Measurements from ENCODE around the gene KSR2. TPM values are rescaled to one million over a fixed set of nuclear protein-coding genes. Genes with fewer than 3 reads are reported as not detected.

The KSR2 gene
- total and polyA plus RNA-seq, 2 of the 4 experiments (the other 2 are of a cell fraction) = not detected

DNA sequence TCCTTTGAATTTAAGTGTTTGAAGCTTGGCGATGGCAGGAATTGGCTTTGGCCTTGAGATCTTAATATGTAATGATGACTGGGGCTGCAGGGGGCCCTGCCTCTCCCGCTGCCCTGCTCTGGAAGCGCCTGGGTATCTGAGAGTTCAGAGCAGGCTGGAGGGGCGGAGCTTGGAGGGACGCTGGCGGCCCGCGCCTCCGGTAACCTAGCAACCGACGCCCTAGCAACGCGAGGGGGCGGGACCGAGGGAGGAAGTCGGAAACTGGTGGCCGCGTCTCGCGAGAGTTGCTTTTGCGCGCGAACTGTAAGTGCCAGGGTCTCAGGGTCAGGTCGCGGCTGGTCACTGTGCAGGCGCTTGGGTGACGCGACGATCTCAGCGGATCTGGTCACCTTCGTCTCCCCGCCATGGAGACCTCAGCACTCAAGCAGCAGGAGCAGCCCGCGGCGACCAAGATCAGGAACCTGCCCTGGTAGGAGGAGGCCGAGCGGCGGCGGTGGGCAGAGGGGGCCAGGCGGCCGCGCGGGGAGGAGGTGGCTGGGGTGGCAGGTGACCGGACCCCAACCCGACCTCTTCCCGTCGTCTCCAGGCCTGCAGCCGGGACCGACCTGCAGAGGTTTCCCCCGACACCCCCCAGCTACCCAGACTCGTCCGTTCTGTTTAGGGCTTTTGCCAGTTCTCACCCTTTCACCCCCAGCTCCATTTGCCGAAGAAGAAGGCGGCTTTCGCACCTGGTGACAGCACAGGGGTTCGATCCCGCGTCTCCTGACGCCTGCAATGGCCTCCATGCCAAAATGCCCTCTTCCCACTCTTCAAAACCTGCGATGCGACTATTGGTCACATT is 47.9 kb upstream of the KSR2 start, which contains the start of gene RFC5:
Gene RFC5 (plus strand): TSS at position 280 of the 841 bp plus-strand sequence. CDS start 125 bp downstream, at position 405.
- intact Hi-C loops (cut with micrococcal nuclease) = loop anchor here (5.0 kb wide), 1 partner anchor 139 kb away; no protein-coding TSS in a partner anchor
- dilution Hi-C loops (cut with HindIII; ENCODE audit: low sequenced_read_pairs, unreplicated experiment) = no loop called here
- in situ Hi-C loops (cut with MboI; ENCODE audit: low sequenced_read_pairs) = loop anchor here (10.0 kb wide), 1 partner anchor 142 kb away; no protein-coding TSS in a partner anchor

More for the DNA sequence above, 47.9 kb upstream of the KSR2 start, which contains the start of gene RFC5:
- no peaks in the 10 kb centered on the region for H3K9me1 ChIP-seq (ENCODE audit: insufficient read depth, low read length)
- no peaks in the 10 kb centered on the region for H3K27me3 ChIP-seq (ENCODE audit: control insufficient read depth, insufficient read depth, low read length)
- H4K8ac ChIP-seq (ENCODE audit: low read depth in 2 of 2, low read length in 2 of 2) = peak within 1 kb of the TSS; percentile 75 to 82
- H3K4me3 ChIP-seq (ENCODE audit: insufficient read depth, low read depth, low read length) = peak within 1 kb of the TSS; percentile 96
- ATAC-seq (ENCODE audit: low read depth) (peak; percentile 99), DNase-seq (peak; percentile 93)
- WGBS, 2 experiments (ENCODE audit: extremely low coverage in 2 of 2, insufficient read length in 1 of 2) = 0% methylated on average over 18 of the region's 61 CpGs; no CpG with 5 or more reads in 1 of the 2 experiments
- no peaks in the 10 kb centered on the region for H3K4me1 ChIP-seq (ENCODE audit: control insufficient read depth, insufficient read depth, low read length)
- no peaks in the 10 kb centered on the region for H4K20me1 ChIP-seq (ENCODE audit: insufficient read depth, low read length)
- H2BK120ac ChIP-seq (ENCODE audit: low read depth, low read length) = no peak within 1 kb of the TSS
- H3K79me1 ChIP-seq (ENCODE audit: low read depth in 1 of 2, low read length in 2 of 2) = peaks cover 10% of the 10 kb centered on the region in 2 experiments
- peak within 1 kb of the TSS; percentile 88 for H3K9ac ChIP-seq (ENCODE audit: low read depth, low read length)
- H2AFZ ChIP-seq (replicated peaks; ENCODE audit: low read length, poor library complexity) = peak within 1 kb of the TSS; percentile 98
- POLR2A ChIA-PET (ENCODE audit: unreplicated experiment) = interaction anchor here (0.5 kb wide), 1 partner anchor 47 kb away, joined by 4 read pairs; no protein-coding TSS in a partner anchor
- peaks cover 6% of the 10 kb centered on the region for H3K36me3 ChIP-seq (ENCODE audit: control insufficient read depth, insufficient read depth, low read length)
- no peak within 1 kb of the TSS for H2BK20ac ChIP-seq (ENCODE audit: low read depth, low read length)
- no peak within 1 kb of the TSS for H3K18ac ChIP-seq (ENCODE audit: low read depth, low read length)
- H4K91ac ChIP-seq (ENCODE audit: insufficient read depth, low read depth, low read length) = no peak within 1 kb of the TSS; the same call in 1 of the 2 replicates
- peak within 1 kb of the TSS; percentile 69 for H3K27ac ChIP-seq (ENCODE audit: insufficient read depth, low read length)
- H3K4me2 ChIP-seq (ENCODE audit: low read depth, low read length) = peak within 1 kb of the TSS; percentile 95
- peak within 1 kb of the TSS; percentile 49; the same call in 1 of the 2 replicates for H4K5ac ChIP-seq (ENCODE audit: low read depth, low read length)
- no TSS peak for BruUV-seq (replicated peaks)
- peak within 1 kb of the TSS; percentile 48 for H3K23ac ChIP-seq (ENCODE audit: low read depth, low read length)
- peak within 1 kb of the TSS; percentile 49 for H2BK5ac ChIP-seq (ENCODE audit: low read depth, low read length, poor library complexity, severe bottlenecking)
- TF ChIP-seq SMC3 (IDR thresholded peaks at IDR 0.05; ENCODE audit: low read depth, low read length) (no peak), FOS (IDR thresholded peaks at IDR 0.05; ENCODE audit: low read depth, low read length) (no peak), RAD21 (IDR thresholded peaks at IDR 0.05; ENCODE audit: low read length) (no peak), MXI1 (IDR thresholded peaks at IDR 0.05; ENCODE audit: borderline replicate concordance, low read depth, low read length) (peak; percentile 95), RCOR1 (IDR thresholded peaks at IDR 0.05; ENCODE audit: insufficient replicate concordance, low read length) (no peak), BHLHE40 (IDR thresholded peaks at IDR 0.05; ENCODE audit: low read depth, low read length) (no peak), MAZ (IDR thresholded peaks at IDR 0.05; ENCODE audit: borderline replicate concordance, low read depth, low read length) (peak; percentile 80; the same call in 1 of the 2 replicates)
- TF ChIP-seq, protein P1, sequence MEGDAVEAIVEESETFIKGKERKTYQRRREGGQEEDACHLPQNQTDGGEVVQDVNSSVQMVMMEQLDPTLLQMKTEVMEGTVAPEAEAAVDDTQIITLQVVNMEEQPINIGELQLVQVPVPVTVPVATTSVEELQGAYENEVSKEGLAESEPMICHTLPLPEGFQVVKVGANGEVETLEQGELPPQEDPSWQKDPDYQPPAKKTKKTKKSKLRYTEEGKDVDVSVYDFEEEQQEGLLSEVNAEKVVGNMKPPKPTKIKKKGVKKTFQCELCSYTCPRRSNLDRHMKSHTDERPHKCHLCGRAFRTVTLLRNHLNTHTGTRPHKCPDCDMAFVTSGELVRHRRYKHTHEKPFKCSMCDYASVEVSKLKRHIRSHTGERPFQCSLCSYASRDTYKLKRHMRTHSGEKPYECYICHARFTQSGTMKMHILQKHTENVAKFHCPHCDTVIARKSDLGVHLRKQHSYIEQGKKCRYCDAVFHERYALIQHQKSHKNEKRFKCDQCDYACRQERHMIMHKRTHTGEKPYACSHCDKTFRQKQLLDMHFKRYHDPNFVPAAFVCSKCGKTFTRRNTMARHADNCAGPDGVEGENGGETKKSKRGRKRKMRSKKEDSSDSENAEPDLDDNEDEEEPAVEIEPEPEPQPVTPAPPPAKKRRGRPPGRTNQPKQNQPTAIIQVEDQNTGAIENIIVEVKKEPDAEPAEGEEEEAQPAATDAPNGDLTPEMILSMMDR (conservative IDR thresholded peaks at IDR 0.05; ENCODE audit: low read depth, low read length) = 0 out of 2 replicates have a peak, but pooled peaks have one; percentile 7
- TF ChIP-seq, protein P2, sequence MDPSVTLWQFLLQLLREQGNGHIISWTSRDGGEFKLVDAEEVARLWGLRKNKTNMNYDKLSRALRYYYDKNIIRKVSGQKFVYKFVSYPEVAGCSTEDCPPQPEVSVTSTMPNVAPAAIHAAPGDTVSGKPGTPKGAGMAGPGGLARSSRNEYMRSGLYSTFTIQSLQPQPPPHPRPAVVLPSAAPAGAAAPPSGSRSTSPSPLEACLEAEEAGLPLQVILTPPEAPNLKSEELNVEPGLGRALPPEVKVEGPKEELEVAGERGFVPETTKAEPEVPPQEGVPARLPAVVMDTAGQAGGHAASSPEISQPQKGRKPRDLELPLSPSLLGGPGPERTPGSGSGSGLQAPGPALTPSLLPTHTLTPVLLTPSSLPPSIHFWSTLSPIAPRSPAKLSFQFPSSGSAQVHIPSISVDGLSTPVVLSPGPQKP (IDR thresholded peaks at IDR 0.05; ENCODE audit: borderline replicate concordance, low read depth, low read length) = no peak
- H3K4ac ChIP-seq (ENCODE audit: low read depth, low read length) = peak within 1 kb of the TSS; percentile 64
- CTCF ChIA-PET = interaction anchor here (0.6 to 0.7 kb wide), 3 partner anchors 32 to 235 kb away, joined by 3 to 6 read pairs (median 4); no protein-coding TSS in a partner anchor
- H2AK5ac ChIP-seq (ENCODE audit: low read depth, low read length) = no peak within 1 kb of the TSS
- no peaks in the 10 kb centered on the region for H3K9me3 ChIP-seq (ENCODE audit: control insufficient read depth, insufficient read depth, low read length)
- H2BK15ac ChIP-seq (ENCODE audit: low read depth, low read length) = no peak within 1 kb of the TSS
- peak within 1 kb of the TSS; percentile 24 for H3K56ac ChIP-seq (ENCODE audit: extremely low read depth, insufficient read depth, low read length)
- peak within 1 kb of the TSS; percentile 61; the same call in 1 of the 2 replicates for H3K14ac ChIP-seq (replicated peaks; ENCODE audit: low read depth, low read length)
- peak within 1 kb of the TSS; percentile 80 for H2AK9ac ChIP-seq (replicated peaks; ENCODE audit: low read depth, low read length, poor library complexity)

All from IMR-90 (cell line).